Breast epithelium (tissue), 4 donors: ENCODE data around the gene ACLY. TPM values are rescaled to one million over a fixed set of nuclear protein-coding genes. Genes with fewer than 3 reads are reported as not detected.
A peak's percentile ranks its signal among the peaks of the same experiment; 100 is the strongest.

ENCODE experiments used
- DNase-seq, 2 donors: peaks; one replicate each; pipeline ENCODE4 v3.0.0-alpha.2; 2019; ENCODE audit warnings: low spot score in 2 of 2
- H3K27ac ChIP-seq, 2 donors: fragments of 200-600 bp; sonication (generic) in 1 of 2; one replicate each; pipeline ENCODE4 v1.5.1; 2016 to 2019; ENCODE audit warnings: mild to moderate bottlenecking in 1 of 2
- H3K27me3 ChIP-seq, 2 donors: fragments of 200-600 bp; sonication (generic) in 1 of 2; one replicate each; pipeline versions ENCODE4 v1.5.1 to v1.6.0; 2017 to 2019; ENCODE audit warnings: control low read depth in 1 of 2, mild to moderate bottlenecking in 1 of 2
- H3K36me3 ChIP-seq: fragments of 200-600 bp; one replicate; pipeline ENCODE4 v1.5.1; 2019
- H3K4me1 ChIP-seq, 2 donors: fragments of 200-600 bp; sonication (generic); one replicate each; pipeline ENCODE4 v1.5.1; 2016 to 2019; ENCODE audit warnings: control low read depth in 1 of 2
- H3K4me3 ChIP-seq, 3 donors: fragments of 200-600 bp; sonication (generic); 1 replicate in 2 of 3; 2 replicates in 1 of 3; pipeline ENCODE4 v1.5.1; 2016 to 2019; ENCODE audit warnings: mild to moderate bottlenecking in 3 of 3, moderate library complexity in 2 of 3
- H3K9me3 ChIP-seq, 2 donors: fragments of 200-600 bp; sonication (generic) in 1 of 2; one replicate each; pipeline ENCODE4 v1.5.1; 2016 to 2019; ENCODE audit warnings: control low read depth in 1 of 2
- CTCF ChIP-seq, 3 donors: fragments of 450-650 bp; IDR thresholded peaks; one replicate each; pipeline ENCODE4 v1.5.1; 2016 to 2017; ENCODE audit warnings: antibody characterized with exemption in 3 of 3, mild to moderate bottlenecking in 3 of 3, moderate library complexity in 3 of 3
- POLR2A ChIP-seq: fragments of 450-650 bp; IDR thresholded peaks from one replicate; pipeline ENCODE4 v1.6.1; 2016; ENCODE audit warnings: antibody characterized with exemption, mild to moderate bottlenecking, moderate library complexity
- POLR2AphosphoS5 ChIP-seq, 3 donors: sonication (generic); formaldehyde crosslinking; IDR thresholded peaks; one replicate each; pipeline ENCODE4 v1.6.1; 2017; ENCODE audit warnings: antibody characterized with exemption in 3 of 3
- intact Hi-C: fragments of 100-400 bp; cut with DNase I; formaldehyde crosslinking; loops from one replicate; pipeline ENCODE4 v1.15.1; 2023; ENCODE audit warnings: low total_unique reads
- total RNA-seq, 3 donors: library from RNA; depleted of rRNA; stranded (reverse); fragments of >200 nt; gene quantifications; one replicate each; pipeline ENCODE4 v1.1.0, GENCODE V29; 2016

Gene ACLY
- total RNA-seq, 3 donors from 2014 or later, result 50.1 to 84.2 (median 66.3) TPM

- no peak for TF ChIP-seq POLR2AphosphoS5 (IDR thresholded peaks at IDR 0.05)
- no peak for TF ChIP-seq CTCF (IDR thresholded peaks at IDR 0.05)
- no peak for TF ChIP-seq POLR2A
- no peak overlapping the region for H3K4me3 ChIP-seq
- H3K36me3 ChIP-seq, result no peaks in the 10 kb centered on the region
- H3K27ac ChIP-seq, result no peak overlapping the region
- DNase-seq, result no peak
- intact Hi-C loops, result no loop called here
- no peaks in the 10 kb centered on the region for H3K4me1 ChIP-seq
- H3K9me3 ChIP-seq, result no peaks in the 10 kb centered on the region
- H3K27me3 ChIP-seq, result no peaks in the 10 kb centered on the region
Observed at GRCh38 chr17:41871789-41872188, 47.0 kb downstream of the ACLY start.

- no peaks in the 10 kb centered on the region for H3K36me3 ChIP-seq
- no peak for TF ChIP-seq POLR2A
- TF ChIP-seq CTCF (IDR thresholded peaks at IDR 0.05), result no peak
- no peak for TF ChIP-seq POLR2AphosphoS5 (IDR thresholded peaks at IDR 0.05)
- no peaks in the 10 kb centered on the region for H3K9me3 ChIP-seq
- no peaks in the 10 kb centered on the region for H3K27me3 ChIP-seq
- no peak for DNase-seq
- no peaks in the 10 kb centered on the region for H3K4me1 ChIP-seq
- intact Hi-C loops, result no loop called here
- H3K27ac ChIP-seq, result peak overlapping the region in 1 of 2 donors; percentile 25
- H3K4me3 ChIP-seq, result no peak overlapping the region
Observed at GRCh38 chr17:41870627-41871026, 48.1 kb downstream of the ACLY start.

- Histone ChIP-seq H3K36me3 (no peaks in the 10 kb centered on the region), H3K27ac (peak overlapping the region; percentile 25), H3K27me3 (no peaks in the 10 kb centered on the region), H3K9me3 (no peaks in the 10 kb centered on the region), H3K4me3 (no peak overlapping the region), H3K4me1 (no peaks in the 10 kb centered on the region)
- no peak for DNase-seq
- intact Hi-C loops, result no loop called here
- TF ChIP-seq POLR2A (no peak), CTCF (IDR thresholded peaks at IDR 0.05) (no peak), POLR2AphosphoS5 (IDR thresholded peaks at IDR 0.05) (no peak)
Observed at GRCh38 chr17:41870097-41870496, 48.7 kb downstream of the ACLY start.

GRCh38 chr17:41869426-41869825, 49.3 kb downstream of the ACLY start:
- no peaks in the 10 kb centered on the region for H3K36me3 ChIP-seq
- DNase-seq, result no peak
- H3K27ac ChIP-seq, result peak overlapping the region in 1 of 2 donors; percentile 25
- intact Hi-C loops, result no loop called here
- TF ChIP-seq CTCF (IDR thresholded peaks at IDR 0.05) (no peak), POLR2A (no peak), POLR2AphosphoS5 (IDR thresholded peaks at IDR 0.05) (no peak)
- H3K4me3 ChIP-seq, result no peak overlapping the region
- H3K27me3 ChIP-seq, result no peaks in the 10 kb centered on the region
- no peaks in the 10 kb centered on the region for H3K9me3 ChIP-seq
- H3K4me1 ChIP-seq, result no peaks in the 10 kb centered on the region

DNA sequence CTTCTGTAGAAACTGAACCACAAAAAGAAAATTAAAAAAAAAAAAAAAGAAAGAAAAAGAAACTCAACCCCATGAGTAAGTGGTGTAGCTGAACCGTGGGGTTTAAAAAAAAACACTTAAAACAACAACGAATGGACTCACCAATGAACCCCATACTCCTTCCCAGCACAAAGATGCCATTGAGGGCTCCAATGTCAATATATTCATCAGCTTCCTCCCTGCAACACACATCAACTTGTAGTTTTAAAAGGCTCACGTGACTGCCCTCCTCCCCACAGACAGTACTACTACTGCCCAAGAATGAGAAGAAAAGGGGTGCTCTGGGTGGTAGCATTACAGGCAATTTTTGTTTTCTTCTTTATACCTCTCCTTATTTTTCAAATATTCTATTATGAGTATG, 50.2 kb downstream of the ACLY start:
- no peak for DNase-seq
- intact Hi-C loops, result no loop called here
- no peak for TF ChIP-seq POLR2AphosphoS5 (IDR thresholded peaks at IDR 0.05)
- TF ChIP-seq POLR2A, result no peak
- TF ChIP-seq CTCF (IDR thresholded peaks at IDR 0.05), result no peak
- H3K27ac ChIP-seq, result no peak overlapping the region
- H3K9me3 ChIP-seq, result no peaks in the 10 kb centered on the region
- H3K36me3 ChIP-seq, result no peaks in the 10 kb centered on the region
- H3K4me3 ChIP-seq, result no peak overlapping the region
- H3K4me1 ChIP-seq, result peaks cover 5 to 8% of the 10 kb centered on the region in 2 donors
- no peaks in the 10 kb centered on the region for H3K27me3 ChIP-seq
